Hematopoietic multipotent progenitor cell (in vitro differentiated cells): ENCODE data around the gene TSSK3. TPM values are rescaled to one million over a fixed set of nuclear protein-coding genes. Genes with fewer than 3 reads are reported as not detected.
"Not testable (repeated sequence)": the region's sequence is repeated elsewhere in the genome, so short reads cannot be mapped to it uniquely, and the experiment has no call there.

Experiments
- DNase-seq, 3 donors: peaks; one replicate each; pipeline ENCODE4 v3.0.0-alpha.2; 2011 to 2015; ENCODE audit warnings: low read depth in 2 of 3, low spot score in 2 of 3
- total RNA-seq: library from RNA; depleted of rRNA; stranded (reverse); fragments of >200 nt; gene quantifications from one replicate; pipeline ENCODE4 v1.2.3, GENCODE V29; 2012

TSSK3 gene
- total RNA-seq, 1 donor = 0.27 TPM

GRCh38 chr1:32337855-32338636 lies 24.3 kb upstream of the TSSK3 start:
- peak in 2 of 3 donors; percentile 68 to 79 for DNase-seq

GRCh38 chr1:32338637-32339145 lies 23.6 kb upstream of the TSSK3 start:
- DNase-seq = no peak

GRCh38 chr1:32339363-32339978 lies 22.9 kb upstream of the TSSK3 start:
- DNase-seq = peak in 2 of 3 donors; percentile 81 to 84

GRCh38 chr1:32341186-32341757 lies 21.1 kb upstream of the TSSK3 start:
- DNase-seq = no peak

- no peak for DNase-seq
These were observed 20.4 kb upstream of the TSSK3 start for GRCh38 chr1:32341971-32342370.

- DNase-seq = no peak
These were observed 19.6 kb upstream of the TSSK3 start for GRCh38 chr1:32342704-32343103.

GRCh38 chr1:32345289-32345827 lies 17.0 kb upstream of the TSSK3 start:
- peak in 2 of 3 donors; percentile 43 to 72 for DNase-seq

- DNase-seq = no peak
These were observed 15.7 kb upstream of the TSSK3 start for GRCh38 chr1:32346532-32347157.

- peak in 1 of 3 donors; percentile 26 for DNase-seq
These were observed 13.1 kb upstream of the TSSK3 start for GRCh38 chr1:32349211-32349708.

- DNase-seq = peak in 1 of 3 donors; percentile 81
These were observed 11.4 kb upstream of the TSSK3 start for GRCh38 chr1:32350785-32351398.

- DNase-seq = peak in 2 of 3 donors; percentile 96 to 97
These were observed 10.7 kb upstream of the TSSK3 start for GRCh38 chr1:32351399-32352238.

- DNase-seq = no peak
These were observed 10.0 kb upstream of the TSSK3 start for GRCh38 chr1:32352239-32352745.

GRCh38 chr1:32352831-32353383 lies 9.4 kb upstream of the TSSK3 start:
- no peak for DNase-seq

GRCh38 chr1:32353431-32353830 lies 8.9 kb upstream of the TSSK3 start:
- DNase-seq = no peak

- no peak for DNase-seq
These were observed 8.3 kb upstream of the TSSK3 start for GRCh38 chr1:32353886-32354570.

GRCh38 chr1:32355778-32356177 lies 6.6 kb upstream of the TSSK3 start:
- DNase-seq = not testable (repeated sequence)

- DNase-seq = no peak
These were observed 5.9 kb upstream of the TSSK3 start for GRCh38 chr1:32356478-32356877.

GRCh38 chr1:32357614-32358013 lies 4.7 kb upstream of the TSSK3 start:
- DNase-seq = no peak
